Fibroblast of villous mesenchyme (primary cell): ENCODE measurements around the gene TP53. TPM values are rescaled to one million over a fixed set of nuclear protein-coding genes. Genes with fewer than 3 reads are reported as not detected.

Experiments used
- DNase-seq: peaks from one replicate; pipeline ENCODE4 v3.0.0-alpha.2; 2010; ENCODE audit warnings: low read depth
- H3K4me3 ChIP-seq: 2 replicates; pipeline ENCODE4 v1.5.1; 2011; ENCODE audit warnings: low read depth, mild to moderate bottlenecking, low read length
- total RNA-seq: library from RNA; depleted of rRNA; stranded (reverse); fragments of >200 nt; gene quantifications from 2 replicates; pipeline ENCODE4 v1.2.3, GENCODE V29; 2012
- TF ChIP-seq, protein P1 (sequence below): IDR thresholded peaks from 2 replicates; pipeline ENCODE4 v1.5.1; 2012; ENCODE audit warnings: low read depth, mild to moderate bottlenecking, low read length; ENCODE audit not compliant: insufficient read depth

TP53 gene
- total RNA-seq, 1 donor, result 79.5 TPM

DNA sequence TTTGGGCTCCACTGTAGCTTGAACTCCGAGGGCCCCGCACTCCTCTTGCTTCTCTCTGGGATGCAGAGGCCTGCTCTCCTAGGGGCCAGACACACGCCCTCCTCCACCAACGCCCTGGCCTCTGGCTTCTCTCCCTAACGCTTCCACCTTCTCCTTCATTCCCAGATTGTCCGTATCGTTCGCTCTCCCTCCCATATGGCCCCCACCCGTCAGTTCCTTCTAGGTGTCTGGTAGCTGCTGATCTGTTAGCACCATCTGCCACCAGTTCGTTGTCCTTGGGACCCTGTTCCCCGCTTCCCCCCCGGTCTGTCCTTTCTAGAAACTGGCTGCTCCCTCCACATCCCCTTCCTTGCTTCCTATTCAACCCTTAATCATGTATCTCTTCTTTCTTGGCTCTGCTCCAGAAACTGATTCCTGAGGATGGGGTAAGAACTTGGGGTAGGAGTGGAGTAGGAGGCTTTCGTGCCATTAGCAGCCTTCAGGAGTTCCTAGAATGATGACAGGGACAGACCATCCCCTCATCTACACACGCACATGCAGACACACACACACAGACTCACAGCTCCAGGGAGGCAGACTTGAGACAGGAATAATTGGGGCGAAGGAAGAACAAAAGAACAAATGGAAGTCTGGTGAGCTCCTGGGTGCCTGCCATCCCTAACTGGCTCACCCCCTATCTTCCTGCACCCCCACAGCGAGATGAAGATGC lies 32.3 kb downstream of the TP53 start:
- TF ChIP-seq, protein P1, sequence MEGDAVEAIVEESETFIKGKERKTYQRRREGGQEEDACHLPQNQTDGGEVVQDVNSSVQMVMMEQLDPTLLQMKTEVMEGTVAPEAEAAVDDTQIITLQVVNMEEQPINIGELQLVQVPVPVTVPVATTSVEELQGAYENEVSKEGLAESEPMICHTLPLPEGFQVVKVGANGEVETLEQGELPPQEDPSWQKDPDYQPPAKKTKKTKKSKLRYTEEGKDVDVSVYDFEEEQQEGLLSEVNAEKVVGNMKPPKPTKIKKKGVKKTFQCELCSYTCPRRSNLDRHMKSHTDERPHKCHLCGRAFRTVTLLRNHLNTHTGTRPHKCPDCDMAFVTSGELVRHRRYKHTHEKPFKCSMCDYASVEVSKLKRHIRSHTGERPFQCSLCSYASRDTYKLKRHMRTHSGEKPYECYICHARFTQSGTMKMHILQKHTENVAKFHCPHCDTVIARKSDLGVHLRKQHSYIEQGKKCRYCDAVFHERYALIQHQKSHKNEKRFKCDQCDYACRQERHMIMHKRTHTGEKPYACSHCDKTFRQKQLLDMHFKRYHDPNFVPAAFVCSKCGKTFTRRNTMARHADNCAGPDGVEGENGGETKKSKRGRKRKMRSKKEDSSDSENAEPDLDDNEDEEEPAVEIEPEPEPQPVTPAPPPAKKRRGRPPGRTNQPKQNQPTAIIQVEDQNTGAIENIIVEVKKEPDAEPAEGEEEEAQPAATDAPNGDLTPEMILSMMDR, result no peak
- DNase-seq, result no peak
- no peak overlapping the region for H3K4me3 ChIP-seq

DNA sequence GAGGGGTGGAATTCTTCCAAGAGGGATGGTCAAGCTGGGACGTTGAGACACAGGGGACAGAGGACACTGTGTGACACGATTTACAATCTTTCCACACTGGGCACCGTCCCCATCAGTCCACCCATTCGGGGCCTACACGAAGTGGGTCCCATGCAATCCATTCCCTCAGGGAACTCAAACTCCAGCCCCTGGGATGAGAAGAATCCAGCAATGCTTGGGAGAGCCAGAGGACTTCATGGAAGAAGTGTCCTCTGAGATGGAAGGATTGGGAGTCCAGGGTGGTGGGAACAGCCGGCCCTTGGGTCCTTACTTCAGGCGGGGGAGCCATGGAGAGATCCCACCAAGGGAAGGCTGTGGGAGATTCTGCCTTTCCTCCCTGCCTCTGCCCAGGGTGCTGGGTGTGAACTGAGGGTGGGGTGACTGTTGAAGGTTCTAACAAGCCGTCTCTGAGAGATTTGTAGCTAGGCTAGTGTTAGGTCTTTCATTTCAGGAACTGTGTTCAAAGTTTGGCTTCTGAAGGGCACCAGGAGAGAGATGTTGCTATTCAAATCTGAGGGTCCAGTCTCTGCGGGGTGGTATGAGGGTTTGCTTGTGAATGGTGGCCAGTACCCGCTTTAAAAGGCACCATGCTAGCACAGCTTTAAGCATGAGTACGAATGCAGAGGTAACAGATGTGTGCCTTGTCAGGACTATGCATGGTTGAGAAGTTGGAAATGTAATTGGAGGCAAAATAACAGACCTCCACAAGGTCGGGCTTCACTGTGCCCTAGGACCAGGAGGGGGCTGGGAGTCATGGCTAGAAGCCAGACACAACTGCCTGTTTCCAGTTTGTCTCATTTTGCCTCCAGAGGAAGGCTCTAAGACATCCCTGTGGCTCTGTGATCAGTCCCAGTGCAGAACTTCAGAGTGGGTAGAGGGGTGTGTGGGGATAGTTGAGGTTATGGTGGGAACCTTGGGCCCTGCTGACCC lies 34.6 kb downstream of the TP53 start:
- H3K4me3 ChIP-seq, result no peak overlapping the region
- no peak for DNase-seq
- TF ChIP-seq, protein P1, result no peak

DNA sequence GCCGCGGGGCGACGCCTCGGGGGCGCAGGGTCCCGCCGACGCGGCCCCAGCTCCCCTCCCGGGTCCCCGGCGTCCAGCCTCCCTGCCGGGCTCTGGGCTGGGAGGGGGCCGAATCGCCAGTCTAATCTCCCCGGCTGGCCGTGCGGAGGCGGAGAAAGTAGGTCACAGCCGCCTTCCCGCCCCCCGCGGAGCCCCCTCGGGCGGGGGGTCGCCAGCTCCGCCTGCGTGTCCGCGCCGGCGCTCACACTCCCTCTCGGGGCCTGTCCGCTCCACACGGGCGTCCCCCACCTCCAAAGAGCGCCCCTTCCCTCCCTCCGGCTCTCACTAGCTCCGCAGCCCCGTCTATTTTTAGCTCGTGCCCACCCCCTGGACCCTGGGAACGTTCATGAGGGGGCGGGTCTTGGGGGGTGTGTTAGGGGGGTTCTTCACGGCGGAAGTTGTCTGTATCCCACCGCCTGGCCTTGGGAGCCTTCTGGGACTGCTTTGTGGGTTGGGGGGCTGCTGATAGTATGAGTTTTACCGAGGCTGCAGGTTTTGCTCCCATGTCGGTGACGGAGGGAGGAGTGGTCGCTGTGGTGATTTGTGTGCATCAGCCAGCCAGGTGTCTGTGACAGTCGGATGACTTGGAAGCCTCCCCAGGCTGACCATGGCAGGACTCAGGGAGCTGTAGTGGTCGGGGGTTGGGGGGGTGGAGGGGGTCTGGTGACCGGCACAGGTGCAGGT lies 35.5 kb downstream of the TP53 start:
- no peak overlapping the region for H3K4me3 ChIP-seq
- no peak for DNase-seq
- TF ChIP-seq, protein P1, result no peak

DNA sequence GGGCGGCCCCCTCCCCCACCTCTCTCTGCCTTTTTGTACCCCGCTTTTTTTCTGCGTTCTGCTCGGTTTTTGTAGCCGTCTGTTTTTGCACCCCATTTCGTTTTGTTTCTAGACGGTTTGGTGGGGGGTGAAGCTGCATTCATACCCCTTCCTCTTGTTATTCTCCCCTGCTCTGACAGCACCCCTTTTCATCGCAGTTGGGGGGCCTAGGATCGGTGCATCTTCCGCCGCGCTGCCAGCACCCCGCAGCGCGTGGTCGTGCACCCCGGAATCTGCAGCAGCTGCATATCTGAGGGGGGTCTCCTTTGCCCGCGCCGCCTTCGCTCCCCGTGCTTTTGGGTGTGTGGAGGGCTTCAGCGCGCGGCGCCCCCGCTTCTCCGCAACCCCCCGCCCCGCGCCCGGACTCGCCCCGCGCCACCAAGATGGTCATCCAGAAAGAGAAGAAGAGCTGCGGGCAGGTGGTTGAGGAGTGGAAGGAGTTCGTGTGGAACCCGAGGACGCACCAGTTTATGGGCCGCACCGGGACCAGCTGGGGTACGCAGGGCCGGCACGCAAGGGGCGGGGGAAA lies 36.1 kb downstream of the TP53 start:
- TF ChIP-seq, protein P1, result no peak
- H3K4me3 ChIP-seq, result peak overlapping the region; percentile 54
- no peak for DNase-seq

DNA sequence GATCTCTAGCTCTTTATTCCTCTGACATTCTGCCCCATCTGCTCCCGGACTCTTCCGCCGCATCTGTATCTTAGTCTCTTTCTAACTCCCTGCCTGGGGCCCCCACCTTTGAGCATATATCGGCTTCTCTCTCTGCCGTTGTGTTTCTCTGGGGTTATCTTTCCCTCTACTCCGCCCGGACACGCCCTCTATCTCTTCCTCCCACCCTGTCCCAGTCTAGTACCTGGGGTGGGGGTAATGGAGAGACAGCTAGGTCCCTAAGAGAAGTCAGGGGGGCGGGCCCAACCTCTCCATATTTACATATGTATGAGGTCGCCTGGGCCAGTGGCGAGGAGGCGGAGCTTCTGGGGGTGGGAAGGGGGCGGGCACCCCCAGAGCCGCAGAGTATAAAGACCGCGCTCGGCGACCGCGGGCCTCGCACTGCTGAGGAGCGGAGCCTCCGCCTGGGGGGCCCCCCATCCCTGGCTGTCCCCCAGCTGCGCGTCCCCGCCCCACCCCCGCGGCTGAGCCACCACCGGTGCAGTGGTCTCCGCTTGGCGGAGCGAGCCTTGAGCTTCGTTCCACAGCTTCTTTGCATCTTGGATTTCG lies 36.7 kb downstream of the TP53 start, which contains the start of gene ATP1B2:
Gene ATP1B2, plus strand, starts transcription at position 418 of the 588 bp plus-strand sequence. CDS start 593 bp downstream, outside the sequence.
- peak within 1 kb of the TSS; percentile 54 for H3K4me3 ChIP-seq
- TF ChIP-seq, protein P1, result no peak
- peak; percentile 39 for DNase-seq

DNA sequence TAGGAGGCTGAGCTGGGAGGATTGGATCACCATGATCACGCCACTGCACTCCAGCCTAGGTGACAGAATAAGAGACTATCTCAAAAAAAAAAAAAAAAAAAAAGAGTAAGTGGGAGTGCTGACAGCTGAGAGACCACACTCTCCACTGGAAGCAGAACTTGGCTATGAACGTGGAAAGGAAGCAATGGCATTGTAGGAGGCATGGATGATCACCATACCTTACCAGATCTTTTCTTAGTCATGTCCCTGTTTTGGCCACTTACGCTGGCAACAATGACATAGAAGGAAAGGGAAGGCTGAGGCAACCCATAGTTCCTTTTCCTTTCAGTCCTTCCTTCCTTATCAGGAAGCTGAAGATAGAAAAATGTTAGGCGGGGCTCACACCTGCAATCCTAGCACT lies 40.3 kb downstream of the TP53 start:
- TF ChIP-seq, protein P1, result no peak

More for the DNA sequence above, 40.3 kb downstream of the TP53 start:
- H3K4me3 ChIP-seq, result no peak overlapping the region
- no peak for DNase-seq
